Peyer's patch (tissue), 4 donors: ENCODE results near the gene CPNE2.

ENCODE experiments used
- CTCF ChIP-seq, 6 experiments: fragments of 450-650 bp in 4 of 6; fragments of 200-600 bp in 2 of 6; sonication (generic) in 1 of 6; IDR thresholded peaks; one replicate each; pipeline ENCODE4 v1.5.1; 2017 to 2019; ENCODE audit warnings: antibody characterized with exemption in 6 of 6, mild to moderate bottlenecking in 3 of 6, moderate library complexity in 1 of 6
- POLR2A ChIP-seq, 2 donors: fragments of 450-650 bp; IDR thresholded peaks; one replicate each; pipeline ENCODE4 v1.5.1; 2017; ENCODE audit warnings: antibody characterized with exemption in 2 of 2, mild to moderate bottlenecking in 2 of 2, moderate library complexity in 2 of 2

GRCh38 chr16:57146040-57146647 is 53.8 kb downstream of the CPNE2 start:
- TF ChIP-seq CTCF (IDR thresholded peaks at IDR 0.05) (no peak), POLR2A (IDR thresholded peaks at IDR 0.05) (no peak)
